Smooth muscle cell (in vitro differentiated cells): ENCODE measurements around the gene KRR1. TPM values are rescaled to one million over a fixed set of nuclear protein-coding genes. Genes with fewer than 3 reads are reported as not detected.

ENCODE experiments used
- DNase-seq: peaks from one replicate; lab custom pipeline; 2025; ENCODE audit not compliant: unreplicated experiment; lab: John Stamatoyannopoulos, UW
- H2AFZ ChIP-seq: fragments of 200-600 bp; sonication (generic); 2 replicates; pipeline ENCODE4 v1.6.0; 2016; ENCODE audit warnings: antibody characterized with exemption, low read depth, mild to moderate bottlenecking
- H3F3A ChIP-seq: fragments of 200-600 bp; sonication (generic); 2 replicates; pipeline ENCODE4 v1.6.0; 2017; ENCODE audit warnings: antibody characterized with exemption, low read depth
- H3K27ac ChIP-seq: fragments of 200-600 bp; sonication (generic); 2 replicates; pipeline ENCODE4 v1.5.1; 2016; ENCODE audit warnings: low read depth, mild to moderate bottlenecking
- H3K27me3 ChIP-seq: fragments of 200-600 bp; sonication (generic); 2 replicates; pipeline ENCODE4 v1.6.1; 2016; ENCODE audit warnings: low read depth, mild to moderate bottlenecking
- H3K36me3 ChIP-seq: fragments of 200-600 bp; sonication (generic); 2 replicates; pipeline ENCODE4 v1.5.1; 2016; ENCODE audit warnings: low read depth
- H3K4me1 ChIP-seq: fragments of 200-600 bp; sonication (generic); 2 replicates; pipeline ENCODE4 v1.5.1; 2016; ENCODE audit warnings: low read depth
- H3K4me2 ChIP-seq: fragments of 200-600 bp; sonication (generic); 2 replicates; pipeline ENCODE4 v1.6.0; 2016; ENCODE audit warnings: mild to moderate bottlenecking
- H3K4me3 ChIP-seq: fragments of 200-600 bp; sonication (generic); 2 replicates; pipeline ENCODE4 v1.5.1; 2016; ENCODE audit warnings: mild to moderate bottlenecking
- H3K79me2 ChIP-seq: fragments of 200-600 bp; sonication (generic); 2 replicates; pipeline ENCODE4 v1.6.0; 2016; ENCODE audit warnings: low read depth, mild to moderate bottlenecking
- H3K9ac ChIP-seq: fragments of 200-600 bp; sonication (generic); 2 replicates; pipeline ENCODE4 v1.6.0; 2016; ENCODE audit warnings: low read depth
- H3K9me3 ChIP-seq: fragments of 200-600 bp; sonication (generic); replicated peaks from 2 replicates; pipeline ENCODE4 v1.5.1; 2016; ENCODE audit warnings: low read depth
- H4K20me1 ChIP-seq: fragments of 200-600 bp; sonication (generic); 2 replicates; pipeline ENCODE4 v1.6.0; 2016; ENCODE audit warnings: low read depth
- WGBS: methylation state at CpG from one replicate; pipeline ENCODE4 v1.1.7; 2016; ENCODE audit warnings: low lambda C conversion rate; 5-methylcytosine and 5-hydroxymethylcytosine counted together
- polyA plus RNA-seq: library from polyadenylated mRNA; unstranded; fragments of >200 nt; fragmentation: Nextera tagmentation; extraction: Ambion mirVana; gene quantifications from 2 replicates; pipeline ENCODE4 v1.2.1, GENCODE V29; 2016
- total RNA-seq: library from RNA; depleted of rRNA; stranded (reverse); fragments of >200 nt; gene quantifications from 2 replicates; pipeline ENCODE4 v1.2.3, GENCODE V29; 2014
- TF ChIP-seq, protein P1 (sequence below): fragments of 200-600 bp; sonication (generic); IDR thresholded peaks from 2 replicates; pipeline ENCODE4 v1.5.1; 2017; ENCODE audit warnings: borderline replicate concordance, mild to moderate bottlenecking, antibody characterized with exemption; ENCODE audit not compliant: insufficient read depth, poor library complexity, severe bottlenecking

KRR1 gene
- total and polyA plus RNA-seq, 2 experiments from 2014 or later = 26.2 to 48.9 TPM

- 85% methylated on average over 2 of the region's 2 CpGs for WGBS
- TF ChIP-seq, protein P1, sequence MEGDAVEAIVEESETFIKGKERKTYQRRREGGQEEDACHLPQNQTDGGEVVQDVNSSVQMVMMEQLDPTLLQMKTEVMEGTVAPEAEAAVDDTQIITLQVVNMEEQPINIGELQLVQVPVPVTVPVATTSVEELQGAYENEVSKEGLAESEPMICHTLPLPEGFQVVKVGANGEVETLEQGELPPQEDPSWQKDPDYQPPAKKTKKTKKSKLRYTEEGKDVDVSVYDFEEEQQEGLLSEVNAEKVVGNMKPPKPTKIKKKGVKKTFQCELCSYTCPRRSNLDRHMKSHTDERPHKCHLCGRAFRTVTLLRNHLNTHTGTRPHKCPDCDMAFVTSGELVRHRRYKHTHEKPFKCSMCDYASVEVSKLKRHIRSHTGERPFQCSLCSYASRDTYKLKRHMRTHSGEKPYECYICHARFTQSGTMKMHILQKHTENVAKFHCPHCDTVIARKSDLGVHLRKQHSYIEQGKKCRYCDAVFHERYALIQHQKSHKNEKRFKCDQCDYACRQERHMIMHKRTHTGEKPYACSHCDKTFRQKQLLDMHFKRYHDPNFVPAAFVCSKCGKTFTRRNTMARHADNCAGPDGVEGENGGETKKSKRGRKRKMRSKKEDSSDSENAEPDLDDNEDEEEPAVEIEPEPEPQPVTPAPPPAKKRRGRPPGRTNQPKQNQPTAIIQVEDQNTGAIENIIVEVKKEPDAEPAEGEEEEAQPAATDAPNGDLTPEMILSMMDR = no peak
- H3K27ac ChIP-seq = no peak overlapping the region
Observed at GRCh38 chr12:75539889-75540288, 28.5 kb upstream of the KRR1 start.

DNA sequence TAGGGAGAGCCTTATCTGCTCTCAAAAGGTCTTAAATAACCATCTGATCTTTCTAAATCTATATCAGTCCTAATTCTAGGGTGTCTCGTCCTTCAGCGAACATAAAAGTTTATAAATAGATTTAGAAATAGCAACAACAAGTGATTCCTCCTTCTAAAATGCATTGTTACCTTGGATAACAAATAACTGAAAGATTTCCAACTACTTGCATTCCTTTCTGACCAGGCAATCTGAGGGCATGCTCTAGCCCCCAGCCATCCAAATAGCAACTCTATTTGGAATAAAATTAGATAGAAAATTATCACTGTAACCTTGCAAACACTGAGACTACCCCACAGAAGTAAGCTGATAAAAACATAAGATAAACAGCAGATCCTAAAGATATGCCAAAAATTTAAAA, 21.8 kb upstream of the KRR1 start:
- H3F3A ChIP-seq = no peaks in the 10 kb centered on the region
- no peaks in the 10 kb centered on the region for H3K4me1 ChIP-seq
- H3K36me3 ChIP-seq = no peaks in the 10 kb centered on the region
- no peaks in the 10 kb centered on the region for H4K20me1 ChIP-seq
- H3K27ac ChIP-seq = no peak overlapping the region
- no peaks in the 10 kb centered on the region for H3K79me2 ChIP-seq
- TF ChIP-seq, protein P1 = no peak
- H3K4me2 ChIP-seq = no peak overlapping the region
- H3K9ac ChIP-seq = no peak overlapping the region
- WGBS = 88% methylated on average over 2 of the region's 2 CpGs
- H3K4me3 ChIP-seq = no peak overlapping the region
- no peaks in the 10 kb centered on the region for H3K9me3 ChIP-seq
- DNase-seq = no peak
- H2AFZ ChIP-seq = no peak overlapping the region
- no peaks in the 10 kb centered on the region for H3K27me3 ChIP-seq

More at GRCh38 chr12:75539889-75540288, 28.5 kb upstream of the KRR1 start:
- Histone ChIP-seq H3K9me3 (no peaks in the 10 kb centered on the region), H3K36me3 (no peaks in the 10 kb centered on the region), H2AFZ (no peak overlapping the region), H3K9ac (no peak overlapping the region), H4K20me1 (no peaks in the 10 kb centered on the region), H3K4me1 (no peaks in the 10 kb centered on the region), H3K79me2 (no peaks in the 10 kb centered on the region), H3K27me3 (no peaks in the 10 kb centered on the region), H3F3A (no peaks in the 10 kb centered on the region), H3K4me2 (no peak overlapping the region), H3K4me3 (no peak overlapping the region)
- DNase-seq = no peak

DNA sequence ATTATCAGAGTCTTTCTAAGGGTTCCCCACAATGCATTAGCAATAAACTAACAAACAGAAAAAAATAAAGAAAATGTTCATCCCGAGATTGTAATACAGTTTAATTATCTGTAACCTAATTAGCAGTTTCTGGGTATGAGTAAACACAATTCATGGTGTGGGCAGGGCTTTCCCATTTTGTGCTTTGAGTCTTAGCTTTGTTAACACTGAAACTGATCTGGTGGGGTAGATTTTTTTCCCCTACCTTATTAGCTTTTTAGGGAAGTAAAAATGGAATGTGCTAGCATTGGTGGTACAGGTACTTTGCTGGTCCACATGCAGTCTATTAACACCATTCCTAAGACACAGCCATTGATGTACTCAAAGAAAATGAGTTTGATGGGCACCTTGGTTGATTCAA, 18.4 kb upstream of the KRR1 start:
- DNase-seq = no peak
- Histone ChIP-seq H3K4me2 (no peak overlapping the region), H3K79me2 (no peaks in the 10 kb centered on the region), H2AFZ (no peak overlapping the region), H3K36me3 (no peaks in the 10 kb centered on the region), H3K4me1 (no peaks in the 10 kb centered on the region), H4K20me1 (no peaks in the 10 kb centered on the region), H3K4me3 (no peak overlapping the region), H3K27me3 (no peaks in the 10 kb centered on the region), H3F3A (no peaks in the 10 kb centered on the region), H3K9ac (no peak overlapping the region), H3K9me3 (no peaks in the 10 kb centered on the region), H3K27ac (no peak overlapping the region)
- 76% methylated on average over 1 of the region's 1 CpG for WGBS
- TF ChIP-seq, protein P1 = no peak

DNA sequence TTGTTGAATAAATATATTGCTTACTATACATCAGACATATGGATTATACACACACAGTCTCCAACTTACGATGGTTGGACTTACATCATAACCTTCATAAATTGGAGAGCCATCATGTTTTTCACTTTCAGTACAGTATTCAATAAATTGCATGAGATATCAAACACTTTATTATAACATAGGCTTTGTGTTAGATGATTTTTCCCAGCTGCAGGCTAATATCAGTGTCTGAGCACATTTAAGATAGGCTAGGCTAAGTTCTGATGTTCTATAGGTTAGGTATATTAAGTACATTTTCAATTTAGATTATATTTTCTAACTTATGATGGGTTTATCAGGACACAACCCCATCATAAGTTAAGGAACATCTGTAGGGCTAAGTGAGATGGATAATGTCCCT, 17.9 kb upstream of the KRR1 start:
- H4K20me1 ChIP-seq = no peaks in the 10 kb centered on the region
- H3K79me2 ChIP-seq = no peaks in the 10 kb centered on the region
- no peaks in the 10 kb centered on the region for H3K27me3 ChIP-seq
- peak overlapping the region; percentile 1 for H2AFZ ChIP-seq
- H3K4me2 ChIP-seq = no peak overlapping the region
- H3K9ac ChIP-seq = no peak overlapping the region
- no peaks in the 10 kb centered on the region for H3K4me1 ChIP-seq
- H3K27ac ChIP-seq = no peak overlapping the region
- DNase-seq = no peak
- TF ChIP-seq, protein P1 = no peak
- no peaks in the 10 kb centered on the region for H3K9me3 ChIP-seq
- 94% methylated on average over 1 of the region's 1 CpG for WGBS
- H3K4me3 ChIP-seq = no peak overlapping the region
- no peaks in the 10 kb centered on the region for H3K36me3 ChIP-seq
- H3F3A ChIP-seq = no peaks in the 10 kb centered on the region
